ENCODE results near the gene ATIC.

- TF ChIP-seq POLR2A (IDR thresholded peaks at IDR 0.05) (no peak), CTCF (IDR thresholded peaks at IDR 0.05) (no peak), EP300 (IDR thresholded peaks at IDR 0.05) (no peak)
Measured at GRCh38 chr2:215382011-215382410, 70.2 kb downstream of the ATIC start.

All from ovary (tissue), 3 donors.